ENCODE data around the gene KIF12.

DNA sequence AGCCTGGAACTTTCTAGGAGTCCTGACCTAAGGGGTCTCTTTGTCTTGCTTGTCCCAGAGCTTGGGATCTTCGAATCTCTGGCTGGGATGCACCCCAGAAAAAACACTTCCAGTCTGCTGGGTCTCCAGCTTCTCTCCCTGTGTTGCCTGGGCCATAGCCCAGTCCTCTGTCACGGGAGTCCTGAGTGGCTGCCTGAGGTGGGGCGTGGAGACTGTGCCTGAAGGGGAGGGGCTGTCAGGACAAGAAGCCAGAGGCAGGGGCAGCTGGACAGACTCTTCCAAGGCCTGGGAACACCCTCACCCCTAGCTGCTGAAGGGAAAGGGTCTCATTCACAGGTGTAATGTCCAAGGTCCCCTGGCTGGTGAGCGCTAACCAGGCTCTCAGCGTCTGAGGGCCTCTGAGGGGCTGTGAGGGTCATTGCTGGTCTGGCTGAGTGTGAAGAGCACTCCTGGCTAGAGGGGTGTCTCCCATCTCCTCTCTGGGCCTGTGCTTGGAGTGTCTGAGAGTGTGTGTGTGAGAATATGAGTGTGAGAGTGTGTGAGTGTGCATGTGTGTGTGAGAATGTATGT is 35.8 kb upstream of the KIF12 start:
- TF ChIP-seq, protein P1, sequence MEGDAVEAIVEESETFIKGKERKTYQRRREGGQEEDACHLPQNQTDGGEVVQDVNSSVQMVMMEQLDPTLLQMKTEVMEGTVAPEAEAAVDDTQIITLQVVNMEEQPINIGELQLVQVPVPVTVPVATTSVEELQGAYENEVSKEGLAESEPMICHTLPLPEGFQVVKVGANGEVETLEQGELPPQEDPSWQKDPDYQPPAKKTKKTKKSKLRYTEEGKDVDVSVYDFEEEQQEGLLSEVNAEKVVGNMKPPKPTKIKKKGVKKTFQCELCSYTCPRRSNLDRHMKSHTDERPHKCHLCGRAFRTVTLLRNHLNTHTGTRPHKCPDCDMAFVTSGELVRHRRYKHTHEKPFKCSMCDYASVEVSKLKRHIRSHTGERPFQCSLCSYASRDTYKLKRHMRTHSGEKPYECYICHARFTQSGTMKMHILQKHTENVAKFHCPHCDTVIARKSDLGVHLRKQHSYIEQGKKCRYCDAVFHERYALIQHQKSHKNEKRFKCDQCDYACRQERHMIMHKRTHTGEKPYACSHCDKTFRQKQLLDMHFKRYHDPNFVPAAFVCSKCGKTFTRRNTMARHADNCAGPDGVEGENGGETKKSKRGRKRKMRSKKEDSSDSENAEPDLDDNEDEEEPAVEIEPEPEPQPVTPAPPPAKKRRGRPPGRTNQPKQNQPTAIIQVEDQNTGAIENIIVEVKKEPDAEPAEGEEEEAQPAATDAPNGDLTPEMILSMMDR (IDR thresholded peaks at IDR 0.05) = no peak
- no peak for TF ChIP-seq EP300 (IDR thresholded peaks at IDR 0.05)

All from ovary (tissue), 3 donors.